Activated CD4-positive, CD25-positive, alpha-beta regulatory T cell (primary cell): ENCODE data around the gene MCF2L.
"Not testable (repeated sequence)": the region's sequence is repeated elsewhere in the genome, so short reads cannot be mapped to it uniquely, and the experiment has no call there.

Experiments used
- DNase-seq, 4 experiments: peaks; one replicate each; lab custom pipeline; 2025; lab: John Stamatoyannopoulos, UW

The MCF2L gene

GRCh38 chr13:113016526-113017295 is 47.7 kb downstream of the MCF2L start:
- no peak for DNase-seq

GRCh38 chr13:113017506-113018215 is 48.6 kb downstream of the MCF2L start:
- DNase-seq = no peak

- no peak for DNase-seq
Observed at GRCh38 chr13:113018676-113019465, 49.9 kb downstream of the MCF2L start.

GRCh38 chr13:113020323-113021080 is 51.5 kb downstream of the MCF2L start:
- DNase-seq = no peak

GRCh38 chr13:113021391-113021790 is 52.4 kb downstream of the MCF2L start:
- DNase-seq = no peak

GRCh38 chr13:113021811-113022210 is 52.8 kb downstream of the MCF2L start:
- no peak for DNase-seq

- no peak for DNase-seq
Observed at GRCh38 chr13:113022391-113022744, 53.4 kb downstream of the MCF2L start.

- no peak for DNase-seq
Observed at GRCh38 chr13:113022745-113023574, 53.9 kb downstream of the MCF2L start.

GRCh38 chr13:113023694-113024430 is 54.8 kb downstream of the MCF2L start:
- no peak for DNase-seq

GRCh38 chr13:113024466-113024865 is 55.5 kb downstream of the MCF2L start:
- DNase-seq = no peak

- DNase-seq = no peak
Observed at GRCh38 chr13:113026391-113026910, 57.4 kb downstream of the MCF2L start.

- no peak for DNase-seq
Observed at GRCh38 chr13:113027095-113027494, 58.1 kb downstream of the MCF2L start.

- no peak for DNase-seq
Observed at GRCh38 chr13:113027566-113027965, 58.6 kb downstream of the MCF2L start.

GRCh38 chr13:113028336-113029060 is 59.5 kb downstream of the MCF2L start:
- no peak for DNase-seq

GRCh38 chr13:113029061-113029445 is 60.0 kb downstream of the MCF2L start:
- no peak for DNase-seq

GRCh38 chr13:113029487-113030258 is 60.7 kb downstream of the MCF2L start:
- DNase-seq = peak in 3 of 4 experiments; percentile 11 to 29 (median 17)

GRCh38 chr13:113030259-113030640 is 61.2 kb downstream of the MCF2L start:
- DNase-seq = not testable (repeated sequence)

- no peak for DNase-seq
Observed at GRCh38 chr13:113031465-113031864, 62.5 kb downstream of the MCF2L start.

- DNase-seq = no peak
Observed at GRCh38 chr13:113032291-113032690, 63.3 kb downstream of the MCF2L start.
